ENCODE data around the gene EHF. TPM values are rescaled to one million over a fixed set of nuclear protein-coding genes. Genes with fewer than 3 reads are reported as not detected.

The EHF gene
- total and polyA plus RNA-seq, 2 of the 13 experiments (the other 11 are each of a cell fraction or from before 2014, with no cell fraction given), result 0.04 to 0.46 TPM

DNA sequence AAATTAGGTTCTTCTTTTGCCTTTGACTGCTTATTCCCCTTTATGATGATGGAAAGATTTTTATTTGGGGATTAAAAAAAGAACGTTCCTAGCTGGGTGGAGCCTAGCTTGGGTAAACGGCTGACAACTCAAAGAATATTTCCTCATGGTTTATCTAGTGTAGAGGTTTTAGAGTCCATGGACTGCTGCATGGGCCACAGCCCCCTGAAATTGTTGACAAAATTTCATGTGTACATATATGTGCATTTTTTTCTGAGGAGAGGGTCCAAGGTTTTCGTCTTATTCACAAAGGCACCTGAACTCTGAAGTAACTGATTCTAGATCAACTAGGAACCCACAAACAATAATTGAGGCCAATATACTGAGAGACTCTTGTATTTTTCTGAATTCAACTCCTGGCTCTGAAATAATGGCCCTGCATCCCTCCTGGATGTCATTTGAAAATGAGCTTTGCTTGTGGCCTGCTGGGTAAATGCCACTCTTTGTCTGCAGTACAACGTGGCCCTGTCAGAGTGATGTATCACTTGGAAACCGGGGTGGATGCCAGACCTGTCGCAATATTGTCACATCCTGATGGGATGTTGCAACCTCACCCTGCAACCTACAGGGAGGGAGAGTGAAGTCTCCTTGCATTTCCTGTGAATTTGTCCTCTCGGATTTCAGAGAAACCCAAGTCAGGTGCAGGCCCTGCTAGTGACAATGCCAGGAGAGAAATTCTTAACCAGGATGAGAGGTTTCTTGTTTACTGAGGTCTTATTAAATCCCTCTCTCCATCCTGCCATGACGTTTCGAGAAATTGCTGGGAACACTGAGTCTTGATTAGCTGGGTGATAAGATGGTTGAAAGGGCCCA is 33.8 kb downstream of the EHF start (continued):
- TF ChIP-seq, protein P1, sequence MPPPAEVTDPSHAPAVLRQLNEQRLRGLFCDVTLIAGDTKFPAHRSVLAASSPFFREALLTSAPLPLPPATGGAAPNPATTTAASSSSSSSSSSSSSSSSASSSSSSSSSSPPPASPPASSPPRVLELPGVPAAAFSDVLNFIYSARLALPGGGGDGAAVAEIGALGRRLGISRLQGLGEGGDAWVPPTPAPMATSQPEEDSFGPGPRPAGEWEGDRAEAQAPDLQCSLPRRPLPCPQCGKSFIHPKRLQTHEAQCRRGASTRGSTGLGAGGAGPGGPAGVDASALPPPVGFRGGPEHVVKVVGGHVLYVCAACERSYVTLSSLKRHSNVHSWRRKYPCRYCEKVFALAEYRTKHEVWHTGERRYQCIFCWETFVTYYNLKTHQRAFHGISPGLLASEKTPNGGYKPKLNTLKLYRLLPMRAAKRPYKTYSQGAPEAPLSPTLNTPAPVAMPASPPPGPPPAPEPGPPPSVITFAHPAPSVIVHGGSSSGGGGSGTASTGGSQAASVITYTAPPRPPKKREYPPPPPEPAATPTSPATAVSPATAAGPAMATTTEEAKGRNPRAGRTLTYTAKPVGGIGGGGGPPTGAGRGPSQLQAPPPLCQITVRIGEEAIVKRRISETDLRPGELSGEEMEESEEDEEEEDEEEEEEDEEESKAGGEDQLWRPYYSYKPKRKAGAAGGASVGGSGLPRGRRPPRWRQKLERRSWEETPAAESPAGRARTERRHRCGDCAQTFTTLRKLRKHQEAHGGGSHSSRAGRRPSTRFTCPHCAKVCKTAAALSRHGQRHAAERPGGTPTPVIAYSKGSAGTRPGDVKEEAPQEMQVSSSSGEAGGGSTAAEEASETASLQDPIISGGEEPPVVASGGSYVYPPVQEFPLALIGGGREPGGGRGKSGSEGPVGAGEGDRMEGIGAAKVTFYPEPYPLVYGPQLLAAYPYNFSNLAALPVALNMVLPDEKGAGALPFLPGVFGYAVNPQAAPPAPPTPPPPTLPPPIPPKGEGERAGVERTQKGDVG (CRISPR knock-in tag; IDR thresholded peaks at IDR 0.05; ENCODE audit: borderline replicate concordance), result no peak
- TF ChIP-seq, protein P2, sequence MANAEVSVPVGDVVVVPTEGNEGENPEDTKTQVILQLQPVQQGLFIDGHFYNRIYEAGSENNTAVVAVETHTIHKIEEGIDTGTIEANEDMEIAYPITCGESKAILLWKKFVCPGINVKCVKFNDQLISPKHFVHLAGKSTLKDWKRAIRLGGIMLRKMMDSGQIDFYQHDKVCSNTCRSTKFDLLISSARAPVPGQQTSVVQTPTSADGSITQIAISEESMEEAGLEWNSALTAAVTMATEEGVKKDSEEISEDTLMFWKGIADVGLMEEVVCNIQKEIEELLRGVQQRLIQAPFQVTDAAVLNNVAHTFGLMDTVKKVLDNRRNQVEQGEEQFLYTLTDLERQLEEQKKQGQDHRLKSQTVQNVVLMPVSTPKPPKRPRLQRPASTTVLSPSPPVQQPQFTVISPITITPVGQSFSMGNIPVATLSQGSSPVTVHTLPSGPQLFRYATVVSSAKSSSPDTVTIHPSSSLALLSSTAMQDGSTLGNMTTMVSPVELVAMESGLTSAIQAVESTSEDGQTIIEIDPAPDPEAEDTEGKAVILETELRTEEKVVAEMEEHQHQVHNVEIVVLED (CRISPR knock-in tag; IDR thresholded peaks at IDR 0.05; ENCODE audit: borderline replicate concordance), result 0 out of 2 replicates have a peak, but pooled peaks have one; percentile 26
- TF ChIP-seq SETDB1 (CRISPR knock-in tag; IDR thresholded peaks at IDR 0.05; ENCODE audit: borderline replicate concordance), result no peak
- TF ChIP-seq, protein P3, sequence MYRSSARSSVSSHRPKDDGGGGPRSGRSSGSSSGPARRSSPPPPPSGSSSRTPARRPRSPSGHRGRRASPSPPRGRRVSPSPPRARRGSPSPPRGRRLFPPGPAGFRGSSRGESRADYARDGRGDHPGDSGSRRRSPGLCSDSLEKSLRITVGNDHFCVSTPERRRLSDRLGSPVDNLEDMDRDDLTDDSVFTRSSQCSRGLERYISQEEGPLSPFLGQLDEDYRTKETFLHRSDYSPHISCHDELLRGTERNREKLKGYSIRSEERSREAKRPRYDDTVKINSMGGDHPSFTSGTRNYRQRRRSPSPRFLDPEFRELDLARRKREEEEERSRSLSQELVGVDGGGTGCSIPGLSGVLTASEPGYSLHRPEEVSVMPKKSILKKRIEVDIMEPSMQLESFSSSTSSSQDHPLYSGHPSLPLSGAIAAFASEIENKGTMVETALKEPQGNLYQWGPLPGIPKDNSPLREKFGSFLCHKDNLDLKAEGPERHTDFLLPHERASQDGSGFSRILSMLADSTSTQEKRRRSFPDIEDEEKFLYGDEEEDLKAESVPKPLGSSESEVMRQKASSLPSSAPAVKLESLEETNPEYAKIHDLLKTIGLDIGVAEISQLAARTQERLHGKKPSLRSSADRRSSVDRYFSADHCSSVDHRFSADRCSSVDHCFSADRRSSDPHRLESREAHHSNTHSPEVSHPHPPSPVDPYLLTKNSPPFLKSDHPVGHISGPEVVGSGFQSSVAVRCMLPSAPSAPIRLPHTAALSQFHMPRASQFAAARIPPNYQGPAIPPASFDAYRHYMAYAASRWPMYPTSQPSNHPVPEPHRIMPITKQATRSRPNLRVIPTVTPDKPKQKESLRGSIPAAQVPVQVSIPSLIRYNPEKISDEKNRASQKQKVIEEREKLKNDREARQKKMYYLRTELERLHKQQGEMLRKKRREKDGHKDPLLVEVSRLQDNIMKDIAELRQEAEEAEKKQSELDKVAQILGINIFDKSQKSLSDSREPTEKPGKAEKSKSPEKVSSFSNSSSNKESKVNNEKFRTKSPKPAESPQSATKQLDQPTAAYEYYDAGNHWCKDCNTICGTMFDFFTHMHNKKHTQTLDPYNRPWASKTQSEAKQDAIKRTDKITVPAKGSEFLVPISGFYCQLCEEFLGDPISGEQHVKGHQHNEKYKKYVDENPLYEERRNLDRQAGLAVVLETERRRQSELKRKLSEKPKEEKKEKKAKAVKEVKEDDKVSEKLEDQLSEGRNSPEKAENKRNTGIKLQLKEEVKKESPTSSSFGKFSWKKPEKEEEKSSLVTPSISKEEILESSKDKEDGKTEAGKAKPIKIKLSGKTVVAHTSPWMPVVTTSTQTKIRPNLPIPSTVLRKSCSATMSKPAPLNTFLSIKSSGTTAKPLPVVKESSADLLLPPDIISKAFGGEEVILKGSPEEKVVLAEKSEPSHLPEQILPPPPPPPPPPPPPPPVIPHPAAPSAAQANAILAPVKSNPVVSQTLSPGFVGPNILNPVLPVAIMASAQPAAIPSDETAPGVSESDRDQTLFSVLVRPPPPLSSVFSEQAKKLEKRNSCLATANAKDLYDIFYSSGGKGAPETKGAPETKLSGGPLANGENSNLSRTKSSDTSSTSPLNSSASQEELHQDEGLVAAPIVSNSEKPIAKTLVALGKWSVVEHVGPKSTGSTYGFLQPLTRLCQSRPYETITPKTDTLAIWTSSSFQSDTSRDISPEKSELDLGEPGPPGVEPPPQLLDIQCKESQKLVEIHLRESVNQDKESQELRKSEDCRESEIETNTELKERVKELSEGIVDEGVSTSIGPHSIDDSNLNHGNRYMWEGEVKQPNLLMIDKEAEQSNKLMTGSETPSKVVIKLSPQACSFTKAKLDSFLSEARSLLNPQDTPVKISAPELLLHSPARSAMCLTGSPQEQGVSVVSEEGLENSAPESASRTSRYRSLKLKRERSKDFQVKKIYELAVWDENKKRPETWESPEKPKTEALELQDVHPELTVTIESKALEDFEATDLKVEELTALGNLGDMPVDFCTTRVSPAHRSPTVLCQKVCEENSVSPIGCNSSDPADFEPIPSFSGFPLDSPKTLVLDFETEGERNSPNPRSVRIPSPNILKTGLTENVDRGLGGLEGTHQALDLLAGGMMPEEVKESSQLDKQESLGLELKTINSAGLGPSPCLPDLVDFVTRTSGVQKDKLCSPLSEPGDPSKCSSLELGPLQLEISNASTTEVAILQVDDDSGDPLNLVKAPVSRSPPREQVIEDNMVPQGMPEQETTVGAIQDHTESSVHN (CRISPR knock-in tag; IDR thresholded peaks at IDR 0.05), result peak; percentile 46; the same call in 1 of the 2 replicates
- peak; percentile 84; the same call in 1 of the 2 replicates for TF ChIP-seq MTA1 (CRISPR knock-in tag; IDR thresholded peaks at IDR 0.05; ENCODE audit: borderline replicate concordance)
- no peak for TF ChIP-seq FIP1L1 (IDR thresholded peaks at IDR 0.05; ENCODE audit: borderline replicate concordance, insufficient read depth, low read depth, low read length)
- TF ChIP-seq ZFP37 (CRISPR knock-in tag; IDR thresholded peaks at IDR 0.05; ENCODE audit: borderline replicate concordance), result no peak
- peak; percentile 100 for TF ChIP-seq CEBPG (CRISPR knock-in tag; IDR thresholded peaks at IDR 0.05)
- TF ChIP-seq SRSF9 (IDR thresholded peaks at IDR 0.05; ENCODE audit: borderline replicate concordance, insufficient read depth, low read depth, low read length, poor library complexity, severe bottlenecking), result no peak
- TF ChIP-seq, protein P4, sequence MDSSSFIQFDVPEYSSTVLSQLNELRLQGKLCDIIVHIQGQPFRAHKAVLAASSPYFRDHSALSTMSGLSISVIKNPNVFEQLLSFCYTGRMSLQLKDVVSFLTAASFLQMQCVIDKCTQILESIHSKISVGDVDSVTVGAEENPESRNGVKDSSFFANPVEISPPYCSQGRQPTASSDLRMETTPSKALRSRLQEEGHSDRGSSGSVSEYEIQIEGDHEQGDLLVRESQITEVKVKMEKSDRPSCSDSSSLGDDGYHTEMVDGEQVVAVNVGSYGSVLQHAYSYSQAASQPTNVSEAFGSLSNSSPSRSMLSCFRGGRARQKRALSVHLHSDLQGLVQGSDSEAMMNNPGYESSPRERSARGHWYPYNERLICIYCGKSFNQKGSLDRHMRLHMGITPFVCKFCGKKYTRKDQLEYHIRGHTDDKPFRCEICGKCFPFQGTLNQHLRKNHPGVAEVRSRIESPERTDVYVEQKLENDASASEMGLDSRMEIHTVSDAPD (CRISPR knock-in tag; IDR thresholded peaks at IDR 0.05), result peak; percentile 83; the same call in 1 of the 2 replicates
- no peak for TF ChIP-seq ZMYM3 (CRISPR knock-in tag; IDR thresholded peaks at IDR 0.05)
- peak; percentile 96 for TF ChIP-seq SOX5 (CRISPR knock-in tag; IDR thresholded peaks at IDR 0.05; ENCODE audit: borderline replicate concordance)

Data from HepG2 (cell line).